Amygdala (tissue), 56 donors: ENCODE measurements around the gene ENTREP1.

Source experiments
- DNase-seq, 56 donors: peaks; one replicate each; lab custom pipeline; 2025; lab: John Stamatoyannopoulos, UW

The ENTREP1 gene

DNA sequence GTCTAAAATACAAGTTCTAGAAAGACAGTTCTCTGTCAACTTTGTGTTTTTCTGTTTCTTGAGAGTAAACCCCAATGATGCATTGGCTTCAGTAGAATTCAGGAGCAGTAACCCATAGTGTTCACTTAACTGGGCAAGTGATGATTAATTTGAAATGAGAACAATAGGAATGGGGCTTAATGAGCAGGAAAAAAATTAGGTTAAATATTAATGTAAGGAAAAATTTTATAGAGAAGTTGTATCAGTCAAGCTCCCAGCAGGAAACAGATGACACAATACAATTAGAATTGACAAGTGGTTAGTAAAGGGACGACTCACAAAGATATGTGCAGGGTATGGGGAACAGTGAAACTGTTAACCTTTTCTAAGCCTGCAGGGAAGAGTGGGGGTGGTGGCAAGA, 38.2 kb downstream of the ENTREP1 start:
- no peak for DNase-seq

DNA sequence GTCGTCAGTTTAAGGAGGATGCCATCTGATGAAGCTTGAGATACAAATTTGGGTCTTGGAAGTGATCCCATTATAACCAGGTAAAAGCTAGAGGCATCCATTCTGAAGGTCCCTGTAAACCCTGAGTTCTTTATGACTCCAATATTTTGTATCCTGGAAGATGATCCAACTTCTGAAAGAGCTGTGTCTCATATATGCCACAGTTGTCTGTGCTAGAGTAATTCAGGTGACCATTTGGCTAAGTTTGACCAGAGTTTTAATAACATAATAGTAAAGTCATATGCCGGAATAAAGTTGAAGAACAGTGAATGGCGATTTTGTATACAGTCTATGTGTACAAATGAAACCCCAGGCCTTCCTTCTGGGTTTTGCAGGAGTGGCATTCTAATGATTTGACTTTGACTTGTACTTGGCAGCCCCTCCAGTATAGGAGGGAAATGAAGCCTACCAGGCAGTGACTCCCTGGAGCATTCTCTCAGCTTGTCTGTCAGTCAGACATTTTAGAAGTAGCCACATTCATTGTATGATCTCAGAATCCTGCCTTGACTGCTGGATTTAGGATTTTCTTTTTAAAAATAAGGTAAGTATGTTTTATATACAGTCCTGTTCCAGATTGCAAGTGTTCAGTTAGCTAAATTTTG, 39.6 kb downstream of the ENTREP1 start:
- DNase-seq = no peak

DNA sequence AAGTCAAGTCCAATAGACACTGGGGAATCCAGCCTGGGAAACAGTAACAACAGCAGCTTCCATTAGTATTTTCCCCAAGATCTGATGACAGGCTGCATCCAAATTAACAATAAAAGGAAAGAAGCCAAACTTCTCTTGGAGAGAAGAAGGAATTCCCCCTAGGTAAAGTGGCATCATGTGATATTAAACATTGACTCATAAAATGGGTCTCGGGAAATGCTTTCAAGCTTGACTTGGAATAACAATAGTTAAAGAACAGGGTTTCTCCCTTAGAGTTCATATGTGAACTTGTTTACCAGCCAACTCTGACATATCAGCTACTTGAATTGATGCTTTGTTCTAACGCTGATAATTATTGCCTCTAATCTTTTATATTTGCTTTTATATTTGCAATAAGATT, 45.4 kb downstream of the ENTREP1 start:
- no peak for DNase-seq

- DNase-seq = no peak
These were observed 46.0 kb downstream of the ENTREP1 start for GRCh38 chr9:69371001-69371400.

DNA sequence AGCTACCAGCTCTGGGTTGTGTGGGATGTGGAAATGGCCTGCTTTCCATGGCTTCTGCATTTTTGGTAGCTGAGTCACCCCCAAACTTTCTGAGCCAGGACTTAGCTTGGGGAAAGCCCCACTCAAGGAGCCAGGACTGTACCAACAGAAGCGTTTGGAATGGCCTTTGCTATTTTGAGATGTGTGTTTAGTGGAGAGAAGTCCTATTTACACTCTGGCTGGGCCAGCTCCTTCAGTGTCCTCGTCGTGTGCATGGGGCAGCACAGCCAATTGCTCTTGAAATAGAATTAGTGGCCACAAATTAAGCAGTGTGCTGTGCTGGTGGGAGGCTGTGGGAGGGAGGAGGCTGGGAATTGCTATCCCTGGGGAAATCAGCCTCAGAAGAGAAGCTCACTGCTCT, 51.6 kb downstream of the ENTREP1 start:
- no peak for DNase-seq

- no peak for DNase-seq
These were observed 52.3 kb downstream of the ENTREP1 start for GRCh38 chr9:69377291-69377690.

DNA sequence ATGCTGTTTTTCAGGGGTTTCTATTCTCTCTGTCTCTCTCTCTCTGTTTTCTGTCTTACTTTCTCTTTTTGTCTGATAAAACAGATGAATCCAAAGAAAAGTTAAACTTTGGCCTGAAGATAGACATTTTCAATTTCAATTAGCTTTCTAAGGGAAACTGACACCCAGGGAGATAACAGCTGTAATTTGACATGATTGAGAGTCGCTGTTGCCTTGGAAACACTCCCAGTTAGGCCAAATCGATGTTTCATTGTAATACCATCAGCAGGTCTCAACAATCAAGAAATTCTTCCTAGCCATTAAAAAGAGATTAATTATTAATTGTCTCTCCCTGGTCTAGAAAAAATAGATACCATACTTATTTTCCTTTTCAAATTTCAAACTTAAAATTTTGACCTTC, 53.0 kb downstream of the ENTREP1 start:
- no peak for DNase-seq

DNA sequence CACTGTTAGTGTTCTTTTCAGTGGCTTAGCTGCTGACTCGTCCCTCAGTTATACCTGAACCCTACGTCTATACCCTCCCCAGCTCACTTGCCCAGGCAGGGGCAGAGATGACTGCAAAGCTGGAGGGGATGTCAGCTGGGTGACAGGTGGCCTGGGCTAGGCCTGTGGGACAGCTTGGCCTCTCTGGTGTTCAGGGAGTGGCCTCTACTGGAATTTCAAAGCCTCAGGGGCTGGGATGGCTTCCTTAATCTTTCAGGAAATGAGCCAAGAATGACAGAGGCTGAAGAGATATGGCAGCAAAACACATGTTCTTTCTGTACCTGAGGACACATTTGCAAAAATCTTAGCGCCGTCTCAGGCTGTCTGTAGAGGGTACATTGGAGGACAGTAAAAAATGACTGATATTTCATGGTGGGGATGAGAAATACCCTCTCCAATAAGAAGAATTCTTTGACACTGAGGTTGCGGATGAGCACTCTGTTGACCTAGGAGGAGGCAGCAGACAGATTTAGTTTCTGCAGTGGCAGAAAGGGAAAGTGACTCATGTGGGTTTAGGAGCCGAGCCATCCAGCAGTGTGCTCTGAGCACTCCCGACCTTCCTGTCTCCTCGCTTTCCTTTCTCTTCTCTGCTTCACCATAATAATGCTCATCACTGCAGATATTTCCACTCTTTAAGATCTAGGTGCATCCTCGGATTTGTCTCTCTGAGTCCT, 54.4 kb downstream of the ENTREP1 start:
- DNase-seq = no peak

DNA sequence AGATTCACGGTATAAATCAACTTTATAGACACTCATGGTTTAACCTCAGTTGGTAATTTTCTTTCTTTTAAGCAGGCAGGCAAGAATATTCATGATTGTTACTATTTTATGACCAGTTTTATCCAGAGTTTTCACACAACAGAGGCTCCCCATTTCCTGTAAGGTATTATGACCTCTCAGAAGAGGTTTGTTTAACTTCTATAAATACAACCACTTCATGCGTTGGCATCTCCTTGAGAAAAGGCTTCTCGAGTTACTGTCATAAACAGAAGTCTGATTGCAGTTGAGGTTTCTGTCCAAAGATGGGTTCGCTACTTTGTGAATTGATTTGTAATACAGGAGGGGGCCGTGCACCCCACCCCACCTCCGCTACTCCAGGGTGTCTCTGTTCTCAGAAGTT, 55.3 kb downstream of the ENTREP1 start:
- no peak for DNase-seq

GRCh38 chr9:69380811-69381210, 55.8 kb downstream of the ENTREP1 start:
- no peak for DNase-seq

DNA sequence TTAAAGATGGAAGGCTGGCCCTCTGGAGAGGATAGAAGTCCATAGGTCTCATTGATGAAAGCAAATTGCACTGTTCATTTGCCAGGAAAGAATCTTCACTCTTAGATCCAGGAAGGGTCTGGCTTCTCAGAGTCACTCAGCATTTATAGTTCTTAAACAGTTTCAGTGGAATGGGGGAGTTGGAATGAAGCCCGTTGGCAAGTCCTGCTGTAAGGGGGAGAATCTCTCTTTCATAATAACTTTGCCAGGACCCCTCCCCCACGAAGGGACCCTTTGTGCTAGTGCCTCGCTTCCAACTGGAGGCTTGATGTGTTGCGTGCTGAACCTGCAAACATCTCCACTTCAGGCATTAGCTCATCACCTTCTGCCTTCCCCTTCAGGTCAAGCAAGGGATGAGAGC, 57.1 kb downstream of the ENTREP1 start:
- DNase-seq = no peak

DNA sequence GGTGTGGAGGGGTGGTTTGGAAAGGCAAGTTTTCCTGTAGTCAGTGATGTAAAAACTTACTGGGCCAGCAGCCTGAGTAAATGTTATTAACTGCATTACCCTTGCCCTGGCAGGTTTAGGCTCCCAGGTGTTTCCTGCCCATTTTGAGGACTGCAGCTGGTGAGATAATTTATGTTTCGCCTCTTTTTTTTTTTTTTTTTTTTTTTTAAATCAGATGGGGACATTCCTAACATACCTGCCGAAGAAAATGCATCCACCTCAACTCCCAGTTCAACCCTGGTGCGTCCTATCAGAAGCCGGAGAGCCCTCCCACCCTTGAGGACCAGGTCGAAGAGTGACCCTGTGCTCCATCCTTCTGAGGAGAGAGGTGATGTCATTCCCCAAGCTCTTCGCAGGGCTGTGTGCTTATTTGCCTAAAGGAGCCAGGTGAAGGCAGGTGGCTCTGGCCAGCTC, 60.6 kb downstream of the ENTREP1 start:
- no peak for DNase-seq

DNA sequence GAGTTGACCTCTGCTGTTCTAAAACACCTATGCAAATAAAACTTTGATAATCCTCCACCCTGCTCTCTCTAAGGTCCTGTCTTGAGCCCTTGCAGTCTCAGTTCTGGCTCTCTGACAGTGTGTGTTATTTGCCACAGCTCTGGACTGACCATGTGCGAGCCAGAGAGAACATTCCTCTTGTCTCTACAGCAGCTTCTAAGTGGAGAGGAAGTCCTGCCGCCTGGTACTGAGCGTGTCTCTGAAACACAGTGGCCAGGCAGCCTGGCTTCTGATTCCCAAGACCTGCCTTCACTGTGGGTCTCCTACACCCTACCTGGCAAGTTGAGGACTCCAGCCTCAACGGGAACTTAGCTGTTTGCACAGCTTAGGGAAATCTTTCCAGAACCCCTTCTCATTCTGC, 61.6 kb downstream of the ENTREP1 start:
- no peak for DNase-seq

- no peak for DNase-seq
These were observed 63.6 kb downstream of the ENTREP1 start for GRCh38 chr9:69388596-69388995.

- no peak for DNase-seq
These were observed 64.5 kb downstream of the ENTREP1 start for GRCh38 chr9:69389437-69389995.

DNA sequence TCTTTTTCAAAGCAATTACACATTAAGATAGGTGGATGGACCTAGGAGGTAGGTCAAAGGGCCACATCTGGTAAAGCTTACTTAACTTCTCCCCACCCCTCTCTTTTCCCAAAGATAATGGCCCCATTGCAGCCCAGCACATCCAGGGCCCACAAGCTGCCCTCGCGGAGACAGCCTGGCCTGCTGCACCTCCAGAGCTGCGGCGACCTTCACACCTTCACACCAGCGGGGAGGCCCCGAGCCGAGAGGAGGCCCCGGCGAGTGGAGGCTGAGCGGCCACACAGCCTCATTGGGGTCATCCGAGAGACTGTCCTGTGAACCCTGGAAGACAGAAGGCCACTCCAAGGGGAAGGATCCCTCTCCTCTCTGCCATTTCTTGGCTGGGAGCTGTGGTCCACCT, 66.5 kb downstream of the ENTREP1 start:
- DNase-seq = no peak

GRCh38 chr9:69391946-69392345, 66.9 kb downstream of the ENTREP1 start:
- DNase-seq = peak in 24 of 56 donors; percentile 5 to 55 (median 22)

DNA sequence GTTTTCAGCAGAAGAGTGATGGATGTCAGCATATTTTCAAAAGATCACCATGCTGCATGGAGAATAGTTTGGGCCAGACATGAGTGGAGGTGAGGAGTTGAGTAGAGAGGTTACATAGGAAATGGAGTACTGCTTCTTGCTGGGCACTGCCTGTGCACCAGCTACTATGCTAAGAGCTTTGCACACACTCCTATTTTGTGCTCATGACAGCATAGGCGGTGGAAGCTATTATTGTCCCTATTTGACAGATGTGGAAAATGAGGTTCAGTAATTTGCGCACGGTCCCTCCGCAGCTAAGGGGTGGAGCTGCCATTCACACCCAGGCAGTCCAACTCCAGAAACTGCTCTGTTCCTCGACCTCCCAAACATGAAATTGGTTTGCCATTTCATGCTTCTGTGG, 67.8 kb downstream of the ENTREP1 start:
- DNase-seq = no peak

- DNase-seq = no peak
These were observed 68.4 kb downstream of the ENTREP1 start for GRCh38 chr9:69393425-69393824.

GRCh38 chr9:69395718-69396117, 70.7 kb downstream of the ENTREP1 start:
- DNase-seq = peak in 22 of 56 donors; percentile 3 to 49 (median 25)

DNA sequence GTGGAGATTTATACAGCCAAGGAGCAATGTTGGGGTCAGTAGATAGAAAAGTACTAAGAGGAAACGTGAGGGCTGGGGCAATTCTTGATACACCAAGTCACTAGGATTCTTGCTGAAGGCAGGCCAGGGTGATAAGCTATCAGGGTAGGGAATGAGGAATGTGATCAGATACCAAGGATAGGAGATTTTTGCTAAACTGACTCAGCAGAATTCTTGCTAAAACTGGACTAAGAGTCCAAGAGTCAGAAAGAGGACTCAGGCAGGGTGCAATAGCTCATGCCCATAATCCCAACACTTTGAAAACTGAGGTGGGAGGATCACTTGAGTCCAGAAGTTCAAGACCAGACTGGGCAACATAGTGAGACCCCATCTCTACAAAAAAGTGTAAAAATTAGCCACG, 71.7 kb downstream of the ENTREP1 start:
- no peak for DNase-seq
